ENCODE measurements around the gene TCP1. TPM values are rescaled to one million over a fixed set of nuclear protein-coding genes. Genes with fewer than 3 reads are reported as not detected.

Gene TCP1
- total and polyA plus RNA-seq, 9 of the 15 experiments (the other 6 are each of a cell fraction or from before 2014, with no cell fraction given): 331 to 801 (median 645) TPM

DNA sequence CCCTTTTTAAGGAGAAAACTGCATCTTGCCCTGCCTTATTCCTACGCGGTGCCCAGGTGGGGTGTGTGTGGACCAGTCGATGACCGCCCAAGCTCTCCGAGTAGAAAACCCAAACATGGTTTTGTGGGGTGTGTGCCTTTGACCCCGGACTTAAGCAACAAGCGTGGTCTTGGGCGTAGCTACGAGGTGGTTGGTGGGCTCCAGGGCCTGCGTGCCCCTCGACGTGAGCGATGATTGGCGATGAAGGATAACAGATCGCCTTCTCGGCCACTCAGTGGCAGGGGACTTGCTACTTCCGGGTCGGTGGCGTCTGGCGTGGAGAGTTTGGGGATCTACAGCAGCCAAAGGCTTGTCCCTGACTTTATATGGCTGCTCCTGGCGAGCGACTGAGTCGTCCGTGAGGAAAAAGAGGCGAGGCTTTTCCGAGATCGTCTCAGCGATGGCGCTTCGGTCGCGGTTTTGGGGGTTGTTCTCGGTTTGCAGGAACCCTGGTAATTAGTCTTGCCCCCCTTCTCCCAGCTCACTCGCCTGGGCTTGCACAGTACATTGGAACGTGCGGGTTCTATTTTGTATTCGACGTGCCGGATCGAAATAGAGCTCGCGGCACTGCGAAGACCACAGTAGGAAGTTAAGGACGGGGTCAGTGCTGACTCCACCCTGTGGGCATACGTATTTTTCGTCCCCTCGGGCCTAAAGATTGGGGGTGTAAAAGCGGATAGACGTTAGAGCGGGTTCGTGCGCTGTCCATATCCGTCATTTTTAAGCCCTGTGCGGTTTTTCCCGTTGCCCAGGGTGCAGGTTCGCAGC, 950 bp upstream of the TCP1 start, which contains the start of gene MRPL18 (continued):
- TF ChIP-seq, protein P1, sequence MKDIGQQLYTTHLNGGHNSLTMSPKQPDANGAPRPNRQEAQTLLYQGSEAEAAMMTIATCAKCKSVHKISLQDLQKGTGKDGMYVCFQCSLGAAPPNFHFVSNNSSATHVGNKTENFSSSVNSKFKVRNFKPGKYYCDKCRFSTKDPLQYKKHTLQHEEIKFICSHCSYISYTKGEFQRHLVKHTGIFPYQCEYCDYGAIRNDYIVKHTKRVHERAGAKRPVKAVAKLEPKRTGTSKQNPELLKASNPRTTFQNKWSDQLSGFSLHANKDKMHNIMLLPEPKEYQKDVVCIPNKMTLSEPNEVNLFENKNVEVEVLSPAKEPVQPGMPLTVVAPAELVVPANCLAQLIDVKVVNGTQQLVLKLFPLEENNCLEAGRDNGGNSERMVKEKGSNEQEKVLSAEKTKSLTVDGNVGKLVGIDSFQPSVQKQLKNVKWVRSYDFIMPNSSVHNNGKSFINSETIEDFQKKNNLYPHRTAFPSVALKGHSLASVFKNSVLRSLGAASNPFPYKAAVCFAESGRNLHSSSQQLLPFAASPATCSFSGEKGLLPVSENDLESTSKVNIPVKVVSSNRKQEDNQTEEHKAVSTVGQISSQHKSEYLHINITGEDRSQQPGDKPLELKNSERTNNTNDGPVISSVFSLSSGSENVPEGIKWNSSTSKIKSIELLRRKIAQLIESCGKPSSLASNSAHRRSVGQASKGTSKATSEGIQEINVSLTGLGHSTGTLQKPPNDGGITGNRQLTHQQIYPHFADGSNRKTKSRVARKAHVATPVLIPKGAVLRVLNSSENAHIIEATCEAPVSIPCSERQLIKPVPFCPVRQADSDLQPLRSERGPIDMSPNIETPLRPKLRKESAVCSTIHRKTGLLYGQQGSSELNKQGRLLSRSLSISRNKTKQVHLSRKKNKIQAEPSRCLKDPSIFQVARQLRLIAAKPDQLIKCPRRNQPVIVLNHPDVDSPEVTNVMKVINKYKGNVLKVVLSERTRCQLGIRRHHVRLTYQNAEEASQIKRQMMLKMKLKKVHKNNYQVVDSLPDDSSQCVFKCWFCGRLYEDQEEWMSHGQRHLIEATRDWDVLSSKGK (CRISPR knock-in tag; IDR thresholded peaks at IDR 0.05): no peak
- TF ChIP-seq TRIM28 (IDR thresholded peaks at IDR 0.05): no peak
- no peak for TF ChIP-seq RFX7 (CRISPR knock-in tag; IDR thresholded peaks at IDR 0.05)
- no peak for TF ChIP-seq HNRNPH1 (optimal IDR thresholded peaks at IDR 0.05; ENCODE audit: low read depth, low read length)
- TF ChIP-seq EP300 (IDR thresholded peaks at IDR 0.05; ENCODE audit: low read length): no peak
- no peak for TF ChIP-seq BDP1 (IDR thresholded peaks at IDR 0.05; ENCODE audit: insufficient read depth, insufficient read length)
- TF ChIP-seq CREB1 (IDR thresholded peaks at IDR 0.05): peak; percentile 67
- TF ChIP-seq CREB1 (CRISPR knock-in tag; IDR thresholded peaks at IDR 0.05): peak; percentile 77
- TF ChIP-seq CEBPG (CRISPR knock-in tag; IDR thresholded peaks at IDR 0.05): peak; percentile 82
- peak; percentile 77 to 95; a peak in 3 of 4 replicates for TF ChIP-seq CEBPG (tag; conservative IDR thresholded peaks at IDR 0.05 in 1 of 2, IDR thresholded peaks at IDR 0.05 in 1 of 2)
- TF ChIP-seq GATAD2B (IDR thresholded peaks at IDR 0.05; ENCODE audit: borderline replicate concordance): no peak
- TF ChIP-seq, protein P2, sequence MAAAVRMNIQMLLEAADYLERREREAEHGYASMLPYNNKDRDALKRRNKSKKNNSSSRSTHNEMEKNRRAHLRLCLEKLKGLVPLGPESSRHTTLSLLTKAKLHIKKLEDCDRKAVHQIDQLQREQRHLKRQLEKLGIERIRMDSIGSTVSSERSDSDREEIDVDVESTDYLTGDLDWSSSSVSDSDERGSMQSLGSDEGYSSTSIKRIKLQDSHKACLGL (CRISPR knock-in tag; IDR thresholded peaks at IDR 0.05; ENCODE audit: borderline replicate concordance, poor library complexity, severe bottlenecking): no peak
- TF ChIP-seq, protein P3, sequence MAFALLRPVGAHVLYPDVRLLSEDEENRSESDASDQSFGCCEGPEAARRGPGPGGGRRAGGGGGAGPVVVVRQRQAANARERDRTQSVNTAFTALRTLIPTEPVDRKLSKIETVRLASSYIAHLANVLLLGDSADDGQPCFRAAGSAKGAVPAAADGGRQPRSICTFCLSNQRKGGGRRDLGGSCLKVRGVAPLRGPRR (CRISPR knock-in tag; IDR thresholded peaks at IDR 0.05): no peak
- TF ChIP-seq, protein P4, sequence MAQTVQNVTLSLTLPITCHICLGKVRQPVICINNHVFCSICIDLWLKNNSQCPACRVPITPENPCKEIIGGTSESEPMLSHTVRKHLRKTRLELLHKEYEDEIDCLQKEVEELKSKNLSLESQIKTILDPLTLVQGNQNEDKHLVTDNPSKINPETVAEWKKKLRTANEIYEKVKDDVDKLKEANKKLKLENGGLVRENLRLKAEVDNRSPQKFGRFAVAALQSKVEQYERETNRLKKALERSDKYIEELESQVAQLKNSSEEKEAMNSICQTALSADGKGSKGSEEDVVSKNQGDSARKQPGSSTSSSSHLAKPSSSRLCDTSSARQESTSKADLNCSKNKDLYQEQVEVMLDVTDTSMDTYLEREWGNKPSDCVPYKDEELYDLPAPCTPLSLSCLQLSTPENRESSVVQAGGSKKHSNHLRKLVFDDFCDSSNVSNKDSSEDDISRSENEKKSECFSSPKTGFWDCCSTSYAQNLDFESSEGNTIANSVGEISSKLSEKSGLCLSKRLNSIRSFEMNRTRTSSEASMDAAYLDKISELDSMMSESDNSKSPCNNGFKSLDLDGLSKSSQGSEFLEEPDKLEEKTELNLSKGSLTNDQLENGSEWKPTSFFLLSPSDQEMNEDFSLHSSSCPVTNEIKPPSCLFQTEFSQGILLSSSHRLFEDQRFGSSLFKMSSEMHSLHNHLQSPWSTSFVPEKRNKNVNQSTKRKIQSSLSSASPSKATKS (CRISPR knock-in tag; IDR thresholded peaks at IDR 0.05): no peak
- TF ChIP-seq, protein P5, sequence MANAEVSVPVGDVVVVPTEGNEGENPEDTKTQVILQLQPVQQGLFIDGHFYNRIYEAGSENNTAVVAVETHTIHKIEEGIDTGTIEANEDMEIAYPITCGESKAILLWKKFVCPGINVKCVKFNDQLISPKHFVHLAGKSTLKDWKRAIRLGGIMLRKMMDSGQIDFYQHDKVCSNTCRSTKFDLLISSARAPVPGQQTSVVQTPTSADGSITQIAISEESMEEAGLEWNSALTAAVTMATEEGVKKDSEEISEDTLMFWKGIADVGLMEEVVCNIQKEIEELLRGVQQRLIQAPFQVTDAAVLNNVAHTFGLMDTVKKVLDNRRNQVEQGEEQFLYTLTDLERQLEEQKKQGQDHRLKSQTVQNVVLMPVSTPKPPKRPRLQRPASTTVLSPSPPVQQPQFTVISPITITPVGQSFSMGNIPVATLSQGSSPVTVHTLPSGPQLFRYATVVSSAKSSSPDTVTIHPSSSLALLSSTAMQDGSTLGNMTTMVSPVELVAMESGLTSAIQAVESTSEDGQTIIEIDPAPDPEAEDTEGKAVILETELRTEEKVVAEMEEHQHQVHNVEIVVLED (CRISPR knock-in tag; IDR thresholded peaks at IDR 0.05): peak; percentile 97
- no peak for TF ChIP-seq ZNF696 (CRISPR knock-in tag; conservative IDR thresholded peaks at IDR 0.05)
- TF ChIP-seq TBP (optimal IDR thresholded peaks at IDR 0.05; ENCODE audit: low read depth, low read length): peak; percentile 81

Measured in K562 (cell line).